ENCODE measurements around the gene ACBD6. TPM values are rescaled to one million over a fixed set of nuclear protein-coding genes. Genes with fewer than 3 reads are reported as not detected.

ACBD6 gene
- total and polyA plus RNA-seq, 8 donors: 15.0 to 25.1 (median 18.6) TPM

DNA sequence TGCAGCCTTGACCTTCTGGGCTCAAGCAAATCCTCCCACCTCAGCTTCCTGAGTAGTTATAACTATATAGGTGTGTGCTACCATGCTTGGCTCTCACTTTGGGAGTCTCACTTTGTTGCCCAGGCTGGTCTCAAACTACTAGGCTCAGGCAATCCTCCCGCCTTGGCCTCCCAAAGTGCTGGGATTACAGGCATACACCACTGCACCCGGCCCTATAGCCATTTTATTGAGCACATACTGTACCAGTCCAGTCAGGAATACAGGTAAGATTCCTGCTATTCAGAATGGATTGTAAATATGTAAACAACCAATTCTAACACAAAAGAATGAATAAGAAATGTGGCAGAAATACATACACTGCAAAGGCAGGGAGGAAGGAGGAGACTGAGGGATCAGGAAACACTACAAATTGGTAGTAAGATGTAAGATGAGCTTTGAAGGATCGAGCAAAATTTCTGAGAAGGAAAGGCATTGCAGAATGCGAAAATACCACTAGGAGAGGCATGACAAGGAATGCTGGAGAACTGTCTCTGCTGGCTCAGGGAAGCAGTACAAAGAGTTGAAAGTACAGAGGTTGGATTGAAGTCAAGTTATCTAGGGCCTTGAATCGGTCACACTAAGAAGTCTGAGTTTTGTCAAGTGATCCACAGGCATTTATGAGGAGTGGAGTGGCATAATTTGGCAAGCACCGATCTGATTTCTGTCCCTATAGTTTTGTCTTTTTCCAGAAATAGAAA, 211.9 kb downstream of the ACBD6 start:
- no peaks in the 10 kb centered on the region for H3K27me3 ChIP-seq
- no peaks in the 10 kb centered on the region for H3K36me3 ChIP-seq
- FAIRE-seq (no peak), ATAC-seq (no peak), DNase-seq (no peak)
- H3K4me1 ChIP-seq: peaks cover 0 to 3% (median 0%) of the 10 kb centered on the region in 3 donors
- TF ChIP-seq, protein P1, sequence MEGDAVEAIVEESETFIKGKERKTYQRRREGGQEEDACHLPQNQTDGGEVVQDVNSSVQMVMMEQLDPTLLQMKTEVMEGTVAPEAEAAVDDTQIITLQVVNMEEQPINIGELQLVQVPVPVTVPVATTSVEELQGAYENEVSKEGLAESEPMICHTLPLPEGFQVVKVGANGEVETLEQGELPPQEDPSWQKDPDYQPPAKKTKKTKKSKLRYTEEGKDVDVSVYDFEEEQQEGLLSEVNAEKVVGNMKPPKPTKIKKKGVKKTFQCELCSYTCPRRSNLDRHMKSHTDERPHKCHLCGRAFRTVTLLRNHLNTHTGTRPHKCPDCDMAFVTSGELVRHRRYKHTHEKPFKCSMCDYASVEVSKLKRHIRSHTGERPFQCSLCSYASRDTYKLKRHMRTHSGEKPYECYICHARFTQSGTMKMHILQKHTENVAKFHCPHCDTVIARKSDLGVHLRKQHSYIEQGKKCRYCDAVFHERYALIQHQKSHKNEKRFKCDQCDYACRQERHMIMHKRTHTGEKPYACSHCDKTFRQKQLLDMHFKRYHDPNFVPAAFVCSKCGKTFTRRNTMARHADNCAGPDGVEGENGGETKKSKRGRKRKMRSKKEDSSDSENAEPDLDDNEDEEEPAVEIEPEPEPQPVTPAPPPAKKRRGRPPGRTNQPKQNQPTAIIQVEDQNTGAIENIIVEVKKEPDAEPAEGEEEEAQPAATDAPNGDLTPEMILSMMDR (IDR thresholded peaks at IDR 0.05): no peak
- intact Hi-C loops (cut with DNase I): no loop called here
- H3K4me3 ChIP-seq: no peak overlapping the region
- H3K9me3 ChIP-seq: no peaks in the 10 kb centered on the region
- no peak overlapping the region for H3K27ac ChIP-seq
- WGBS, 2 donors: 90 to 95% methylated on average over 6 of the region's 6 CpGs

DNA sequence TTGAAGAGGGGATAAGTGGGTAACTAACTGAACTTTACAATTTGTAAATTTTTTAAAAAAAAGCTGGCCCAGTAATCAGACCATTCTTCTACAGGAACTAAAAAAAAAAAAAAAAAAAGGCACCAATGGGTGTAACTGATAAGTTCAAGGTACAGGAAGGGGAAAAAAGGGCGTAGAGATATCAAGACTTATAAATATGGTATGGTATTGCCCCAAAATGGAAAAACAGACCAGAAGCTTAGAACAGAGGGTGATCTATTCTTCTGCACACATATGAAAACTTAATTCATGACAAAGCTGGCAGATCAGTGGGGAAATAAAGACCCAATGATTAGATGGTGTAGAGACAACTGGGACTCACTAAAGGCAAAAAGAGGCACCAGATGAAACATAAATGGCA, 213.4 kb downstream of the ACBD6 start:
- TF ChIP-seq, protein P1 (IDR thresholded peaks at IDR 0.05): no peak
- Histone ChIP-seq H3K4me1 (peaks cover 0 to 3% (median 0%) of the 10 kb centered on the region in 3 donors), H3K36me3 (no peaks in the 10 kb centered on the region), H3K9me3 (no peaks in the 10 kb centered on the region), H3K27me3 (no peaks in the 10 kb centered on the region), H3K27ac (no peak overlapping the region), H3K4me3 (no peak overlapping the region)
- DNase-seq: no peak
- intact Hi-C loops (cut with DNase I): no loop called here
- WGBS, 2 donors: 81 to 93% methylated on average over 1 of the region's 1 CpG
- ATAC-seq: no peak
- FAIRE-seq: no peak

DNA sequence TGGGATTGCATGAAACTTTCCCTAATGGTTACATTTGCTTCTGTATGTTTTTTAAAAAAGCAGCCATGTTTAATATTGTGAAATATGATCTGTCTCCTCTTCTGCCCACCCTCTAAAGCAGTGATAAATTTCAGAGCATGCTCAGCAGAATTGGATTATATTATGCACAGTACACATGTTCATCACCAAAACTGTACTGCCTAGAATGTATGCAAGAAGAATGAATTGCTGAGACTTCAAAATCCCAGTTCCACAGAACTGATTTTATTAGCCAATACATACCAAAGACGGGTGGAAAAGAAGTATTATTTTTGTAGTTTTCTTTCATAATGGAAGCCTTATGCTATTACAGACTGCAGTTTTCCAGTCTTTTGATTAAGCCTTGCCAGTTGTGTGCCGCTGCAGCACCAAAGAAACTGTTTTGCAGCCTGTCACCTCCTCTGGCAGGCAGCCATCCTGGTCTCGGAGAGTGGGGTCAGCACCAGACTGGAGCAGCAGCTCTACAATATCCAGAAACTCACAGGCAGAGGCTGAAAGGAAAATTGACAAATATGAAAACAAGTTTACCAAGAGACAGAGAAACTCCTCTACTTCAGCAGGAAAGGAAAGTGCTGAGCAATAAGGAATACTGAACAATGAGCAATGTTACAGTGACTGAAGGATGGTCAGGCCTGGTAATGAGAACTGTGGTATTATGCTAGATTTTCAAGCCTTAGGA, 214.2 kb downstream of the ACBD6 start:
- Histone ChIP-seq H3K4me1 (peaks cover 0 to 3% (median 0%) of the 10 kb centered on the region in 3 donors), H3K36me3 (no peaks in the 10 kb centered on the region), H3K27ac (no peak overlapping the region), H3K27me3 (no peaks in the 10 kb centered on the region), H3K9me3 (no peaks in the 10 kb centered on the region), H3K4me3 (no peak overlapping the region)
- DNase-seq (no peak), FAIRE-seq (no peak), ATAC-seq (peak in 2 of 4 donors; percentile 38 to 39)
- intact Hi-C loops (cut with DNase I): no loop called here
- TF ChIP-seq, protein P1 (IDR thresholded peaks at IDR 0.05): no peak
- WGBS, 2 donors: 79 to 84% methylated on average over 3 of the region's 3 CpGs

DNA sequence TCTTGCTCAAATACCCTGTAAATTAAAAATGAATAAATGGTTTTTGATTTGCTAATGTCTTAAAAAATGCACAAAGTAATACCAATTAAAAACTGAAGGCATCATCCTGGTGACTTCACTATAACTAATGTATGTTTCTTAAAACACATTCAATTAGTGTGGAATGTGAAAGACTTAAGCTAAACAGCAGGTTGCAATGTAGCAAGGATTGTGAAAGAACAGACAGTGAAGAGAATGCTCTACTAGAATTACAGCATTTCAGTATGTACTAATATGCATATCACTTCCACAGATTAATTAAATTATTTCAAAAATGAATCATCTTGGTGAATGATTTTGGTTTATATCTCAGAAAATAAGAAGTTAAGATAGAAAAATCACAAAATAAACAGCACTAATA, 216.0 kb downstream of the ACBD6 start:
- Histone ChIP-seq H3K4me3 (no peak overlapping the region), H3K36me3 (peaks cover 0 to under 1% (median 0%) of the 10 kb centered on the region in 3 donors), H3K4me1 (peaks cover 0 to 9% (median 0%) of the 10 kb centered on the region in 3 donors), H3K27ac (no peak overlapping the region), H3K27me3 (no peaks in the 10 kb centered on the region), H3K9me3 (no peaks in the 10 kb centered on the region)
- DNase-seq (no peak), FAIRE-seq (no peak), ATAC-seq (no peak)
- TF ChIP-seq, protein P1 (IDR thresholded peaks at IDR 0.05): no peak
- intact Hi-C loops (cut with DNase I): no loop called here

DNA sequence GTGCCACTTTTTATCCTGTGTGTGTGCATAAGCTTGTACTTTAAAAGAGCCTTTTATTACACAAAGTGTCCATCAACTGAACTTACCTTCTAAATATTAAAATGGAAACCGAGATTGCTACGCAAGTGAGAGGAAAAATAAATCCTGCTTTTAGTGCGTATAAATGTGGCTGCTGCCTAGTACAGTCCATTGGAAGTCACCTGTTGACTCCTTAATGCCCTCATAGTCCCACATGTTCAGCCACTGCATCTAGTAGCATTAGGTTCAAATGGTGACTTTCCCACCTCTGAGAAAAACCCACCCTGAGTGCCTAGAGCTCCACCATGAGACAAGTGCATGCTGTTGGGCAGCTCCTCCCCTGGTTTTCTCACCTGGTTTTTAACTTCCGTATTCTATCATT, 219.3 kb downstream of the ACBD6 start:
- no peak overlapping the region for H3K4me3 ChIP-seq
- ATAC-seq (no peak), DNase-seq (no peak), FAIRE-seq (no peak)
- WGBS, 2 donors: 93 to 95% methylated on average over 4 of the region's 4 CpGs
- peaks cover 0 to 8% (median 0%) of the 10 kb centered on the region in 3 donors for H3K36me3 ChIP-seq
- H3K9me3 ChIP-seq: no peaks in the 10 kb centered on the region
- TF ChIP-seq, protein P1 (IDR thresholded peaks at IDR 0.05): no peak
- H3K27me3 ChIP-seq: no peaks in the 10 kb centered on the region
- H3K27ac ChIP-seq: no peak overlapping the region
- peaks cover 0 to 7% (median 0%) of the 10 kb centered on the region in 3 donors for H3K4me1 ChIP-seq
- intact Hi-C loops (cut with DNase I): no loop called here

Measured in pancreas (tissue), 10 donors.